GM10248 (cell line): ENCODE measurements around the gene DNAH3.

Experiments used
- CTCF ChIA-PET: fragments of 300-600 bp; sonication (Branson Sonifier 250); formaldehyde crosslinking; extraction: SDS; loops from one replicate; lab custom pipeline; 2021; ENCODE audit warnings: antibody characterized with exemption; lab: Yijun Ruan, JAX
- POLR2A ChIA-PET: fragments of 350-650 bp; sonication (Branson Sonifier 250); formaldehyde crosslinking; extraction: SDS; loops from one replicate; lab custom pipeline; 2020; ENCODE audit warnings: antibody characterized with exemption; lab: Yijun Ruan, JAX
- DNase-seq: peaks from one replicate; pipeline ENCODE4 v3.0.0; 2012; ENCODE audit errors: extremely low spot score
- TF ChIP-seq, protein P1 (sequence below): IDR thresholded peaks from 2 replicates; pipeline ENCODE4 v1.5.1; 2012; ENCODE audit warnings: mild to moderate bottlenecking, low read depth; ENCODE audit errors: extremely low read depth, missing control alignments, control extremely low read depth

The DNAH3 gene

DNA sequence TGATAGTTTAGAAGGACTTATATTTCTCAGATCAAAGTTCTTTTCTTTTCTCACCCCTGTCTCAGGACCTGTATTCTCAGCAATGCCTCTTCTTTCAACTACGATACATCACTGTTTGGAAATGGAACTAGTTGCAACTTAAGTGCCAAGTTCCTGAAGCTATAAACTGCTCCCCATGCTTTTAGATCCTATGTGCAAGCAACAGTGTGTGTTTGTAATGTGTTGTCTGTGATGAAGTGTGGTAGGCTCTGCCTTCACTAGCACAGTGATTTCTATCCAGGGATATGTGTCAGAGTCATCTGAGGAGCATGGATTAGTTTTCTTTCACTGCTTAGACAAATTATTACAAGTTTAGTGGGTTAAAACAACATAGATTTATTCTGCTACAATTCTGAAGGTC is 42.3 kb upstream of the DNAH3 start:
- DNase-seq = no peak
- CTCF ChIA-PET = interaction anchor here (1.2 to 1.6 kb wide), 2 partner anchors 11 to 13 kb away, joined by 3 read pairs; no protein-coding TSS in a partner anchor
- TF ChIP-seq, protein P1, sequence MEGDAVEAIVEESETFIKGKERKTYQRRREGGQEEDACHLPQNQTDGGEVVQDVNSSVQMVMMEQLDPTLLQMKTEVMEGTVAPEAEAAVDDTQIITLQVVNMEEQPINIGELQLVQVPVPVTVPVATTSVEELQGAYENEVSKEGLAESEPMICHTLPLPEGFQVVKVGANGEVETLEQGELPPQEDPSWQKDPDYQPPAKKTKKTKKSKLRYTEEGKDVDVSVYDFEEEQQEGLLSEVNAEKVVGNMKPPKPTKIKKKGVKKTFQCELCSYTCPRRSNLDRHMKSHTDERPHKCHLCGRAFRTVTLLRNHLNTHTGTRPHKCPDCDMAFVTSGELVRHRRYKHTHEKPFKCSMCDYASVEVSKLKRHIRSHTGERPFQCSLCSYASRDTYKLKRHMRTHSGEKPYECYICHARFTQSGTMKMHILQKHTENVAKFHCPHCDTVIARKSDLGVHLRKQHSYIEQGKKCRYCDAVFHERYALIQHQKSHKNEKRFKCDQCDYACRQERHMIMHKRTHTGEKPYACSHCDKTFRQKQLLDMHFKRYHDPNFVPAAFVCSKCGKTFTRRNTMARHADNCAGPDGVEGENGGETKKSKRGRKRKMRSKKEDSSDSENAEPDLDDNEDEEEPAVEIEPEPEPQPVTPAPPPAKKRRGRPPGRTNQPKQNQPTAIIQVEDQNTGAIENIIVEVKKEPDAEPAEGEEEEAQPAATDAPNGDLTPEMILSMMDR = no peak
- POLR2A ChIA-PET = no interaction called here

DNA sequence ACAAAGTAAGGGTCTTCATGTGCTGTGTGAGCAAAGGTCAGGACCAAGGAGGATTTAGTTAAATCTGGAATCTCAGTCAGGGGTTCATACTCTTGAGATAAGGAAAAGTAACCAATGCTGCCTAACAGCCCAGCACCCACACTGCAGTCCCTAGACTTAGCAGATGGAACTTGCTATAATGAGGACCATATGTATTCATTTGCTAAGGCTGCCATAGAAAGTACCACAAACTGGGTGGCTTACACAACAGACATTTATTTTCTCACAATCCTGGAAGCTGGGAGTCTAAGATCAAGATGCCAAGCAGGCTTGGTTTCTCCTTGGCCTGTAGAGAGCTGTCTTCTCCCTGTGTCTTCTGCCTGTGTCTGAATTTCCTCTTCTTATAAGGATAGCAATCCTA is 40.0 kb upstream of the DNAH3 start:
- ChIA-PET CTCF (no interaction called here), POLR2A (no interaction called here)
- DNase-seq = no peak
- TF ChIP-seq, protein P1 = no peak

DNA sequence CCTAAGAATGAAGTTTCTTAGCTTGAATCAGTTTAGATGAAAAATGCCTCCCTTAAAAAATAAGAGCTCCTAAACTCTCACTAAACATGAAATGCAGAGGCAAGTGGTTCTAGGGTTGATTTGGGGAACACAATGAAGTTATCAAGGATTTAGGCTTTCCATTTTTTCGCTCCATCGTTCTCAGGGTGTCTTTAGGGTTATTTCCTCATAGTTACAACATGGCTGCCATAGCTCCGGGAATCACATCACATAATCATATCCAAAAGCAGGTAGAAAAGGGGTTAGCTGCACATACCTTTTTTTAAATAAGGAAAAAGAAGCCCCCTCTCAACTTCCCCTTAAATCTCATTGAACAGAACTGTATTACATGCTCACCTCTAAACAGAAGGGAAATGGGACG is 39.4 kb upstream of the DNAH3 start:
- TF ChIP-seq, protein P1 = no peak
- ChIA-PET CTCF (interaction anchor here (0.9 to 4.0 kb wide), 10 partner anchors 9 to 131 kb away, joined by 3 to 17 read pairs (median 4); no protein-coding TSS in a partner anchor), POLR2A (no interaction called here)
- DNase-seq = no peak

DNA sequence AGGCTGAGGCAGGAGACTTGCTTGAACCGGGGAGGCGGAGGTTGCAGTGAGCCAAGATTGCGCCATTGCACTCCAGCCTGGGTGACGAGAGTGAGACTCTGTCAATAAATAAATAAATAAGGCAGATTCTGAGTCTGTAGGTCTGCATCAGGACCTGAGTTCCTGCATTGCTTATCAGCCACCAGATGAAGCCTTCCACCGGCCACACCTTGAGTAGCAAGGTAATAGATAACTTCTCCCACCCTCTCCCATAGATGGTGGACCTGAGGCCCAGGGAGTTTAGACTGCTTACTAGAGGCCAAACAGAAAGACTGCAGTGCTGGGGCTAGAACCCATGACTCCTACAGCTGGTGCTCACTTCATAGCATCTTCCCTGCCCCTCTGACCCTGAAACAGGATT is 38.7 kb upstream of the DNAH3 start:
- ChIA-PET CTCF (interaction anchor here (0.7 to 4.0 kb wide), 23 partner anchors 9 to 1181 kb away, joined by 3 to 17 read pairs (median 4); no protein-coding TSS in a partner anchor), POLR2A (no interaction called here)
- no peak for DNase-seq
- TF ChIP-seq, protein P1 = no peak

DNA sequence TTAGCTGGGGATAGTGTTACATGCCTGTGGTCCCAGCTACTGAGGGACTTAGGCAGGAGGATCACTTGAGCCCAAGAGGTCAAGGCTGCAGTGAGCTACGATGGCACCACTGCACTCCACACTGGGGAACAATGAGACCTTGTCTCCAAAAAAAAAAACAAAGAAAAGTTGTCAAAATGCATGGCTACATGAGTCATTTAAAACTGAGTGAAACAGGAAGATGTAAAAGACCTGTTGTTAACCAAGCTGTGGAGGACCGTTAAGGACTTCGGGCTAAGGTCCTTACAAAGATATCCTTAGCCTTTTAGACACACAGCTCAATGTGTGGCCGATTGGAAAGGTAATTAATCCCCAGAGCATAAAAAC is 35.7 kb upstream of the DNAH3 start:
- ChIA-PET CTCF (interaction anchor here (0.9 to 4.0 kb wide), 3 partner anchors 9 to 17 kb away, joined by 3 to 17 read pairs (median 3); no protein-coding TSS in a partner anchor), POLR2A (no interaction called here)
- TF ChIP-seq, protein P1 = no peak
- no peak for DNase-seq

DNA sequence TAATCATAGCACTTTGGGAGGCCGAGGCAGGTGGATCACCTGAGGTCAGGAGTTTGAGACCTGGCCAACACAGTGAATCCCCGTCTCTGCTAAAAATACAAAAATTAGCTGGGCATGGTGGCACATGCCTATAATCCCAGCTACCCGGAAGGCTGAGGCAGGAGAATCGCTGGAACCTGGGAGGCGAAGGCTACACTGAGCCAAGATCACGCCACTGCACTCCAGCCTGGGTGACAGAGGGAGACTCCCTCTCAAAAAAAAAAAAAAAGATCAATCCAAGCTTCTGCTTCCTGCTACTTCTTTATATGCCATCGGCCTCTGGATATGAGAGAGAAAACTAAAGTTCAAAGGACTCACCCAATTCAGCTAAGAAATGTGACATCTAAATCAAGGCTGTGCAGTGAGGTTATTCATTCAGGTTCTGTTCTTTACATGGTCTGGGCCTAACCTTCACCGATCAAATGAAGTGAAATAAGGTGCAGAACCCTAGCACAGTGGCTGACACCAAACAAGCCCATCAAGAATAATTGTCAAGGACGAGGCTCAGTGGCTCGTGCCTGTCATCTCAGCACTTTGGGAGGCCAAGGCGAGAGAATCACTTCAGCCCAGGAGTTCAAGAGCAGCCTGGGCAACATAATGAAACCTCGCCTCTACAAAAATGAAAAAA is 35.1 kb upstream of the DNAH3 start:
- DNase-seq = no peak
- ChIA-PET POLR2A (no interaction called here), CTCF (interaction anchor here (0.7 to 4.0 kb wide), 3 partner anchors 8 to 17 kb away, joined by 3 to 17 read pairs (median 3); no protein-coding TSS in a partner anchor)
- TF ChIP-seq, protein P1 = no peak

DNA sequence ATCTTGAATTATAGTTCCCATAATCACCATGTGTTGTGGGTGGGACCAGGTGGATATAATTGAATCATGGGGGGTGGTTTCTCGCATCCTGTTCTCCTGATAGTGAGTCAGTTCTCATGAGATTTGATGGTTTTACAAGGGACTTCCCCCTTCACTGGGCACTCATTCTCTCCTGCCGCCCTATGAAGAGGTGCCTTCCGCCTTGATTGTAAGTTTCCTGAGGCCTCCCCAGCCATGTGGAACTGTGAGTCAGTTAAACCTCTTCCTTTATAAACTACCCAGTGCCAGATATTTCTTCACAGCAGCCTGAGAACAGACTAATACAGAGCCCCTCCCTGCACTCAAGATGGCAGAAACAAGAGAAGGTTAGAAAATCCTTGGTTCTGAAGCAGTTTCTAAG is 34.2 kb upstream of the DNAH3 start:
- POLR2A ChIA-PET = no interaction called here
- CTCF ChIA-PET = no interaction called here
- TF ChIP-seq, protein P1 = no peak
- no peak for DNase-seq
